Measurements from ENCODE around the gene SNAPC2. TPM values are rescaled to one million over a fixed set of nuclear protein-coding genes. Genes with fewer than 3 reads are reported as not detected.
"Not testable (repeated sequence)": the region's sequence is repeated elsewhere in the genome, so short reads cannot be mapped to it uniquely, and the experiment has no call there.

The SNAPC2 gene
- total and polyA plus RNA-seq, 2 of the 13 experiments (the other 11 are each of a cell fraction or from before 2014, with no cell fraction given), result 10.2 to 12.7 TPM

DNA sequence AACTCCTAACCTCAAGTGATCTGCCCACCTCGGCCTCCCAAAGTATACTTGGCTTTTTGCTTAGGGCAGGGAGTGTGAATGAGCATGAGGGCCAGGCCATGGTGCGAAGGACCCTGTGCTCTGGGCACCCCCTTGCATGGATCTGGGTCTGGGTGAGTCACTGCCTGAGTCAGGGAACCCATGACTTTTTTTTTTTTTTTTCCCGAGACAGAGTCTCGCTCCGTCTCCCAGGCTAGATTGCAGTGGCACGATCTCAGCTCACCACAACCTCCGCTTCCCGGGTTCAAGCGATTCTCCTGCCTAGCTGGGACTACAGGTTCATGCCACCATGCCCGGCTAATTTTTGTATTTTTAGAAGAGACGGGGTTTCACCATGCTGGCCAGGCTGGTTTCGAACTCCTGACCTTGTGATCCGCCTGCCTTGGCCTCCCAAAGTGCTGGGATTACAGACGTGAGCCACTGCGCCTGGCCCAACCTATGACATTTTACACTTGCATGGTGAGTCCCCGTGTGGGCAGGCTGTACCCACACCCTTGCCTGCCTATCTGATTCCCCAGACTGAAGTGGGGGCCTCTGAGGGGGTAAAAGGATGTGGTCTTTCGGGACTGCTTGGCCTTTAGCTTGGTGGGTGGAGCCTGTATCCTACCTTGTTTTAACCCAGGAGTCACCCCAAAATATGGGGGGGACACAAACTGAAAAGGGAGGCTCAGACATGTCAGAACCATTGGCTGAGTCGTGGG, 26.6 kb upstream of the SNAPC2 start:
- H3K9me3 ChIP-seq (ENCODE audit: low read length); CTCF ChIA-PET (ENCODE audit: low intra/inter-chr PET ratio, low total read pairs); FAIRE-seq; H3K79me2 ChIP-seq (ENCODE audit: insufficient read depth, low read length); BruUV-seq (replicated peaks); ATAC-seq; H3K4me2 ChIP-seq (ENCODE audit: low read depth, low read length); H3K27me3 ChIP-seq (ENCODE audit: control insufficient read depth in 1 of 2, insufficient read depth in 2 of 2, low read length in 2 of 2); H2AFZ ChIP-seq (ENCODE audit: low read length); in situ Hi-C loops (cut with HindIII; ENCODE audit: extremely low pct_ligation_motif_present, low pct_unique_long_range_greater_than_20kb); H3K36me3 ChIP-seq (replicated peaks in 1 of 2; ENCODE audit: control insufficient read depth in 1 of 2, insufficient read depth in 2 of 2, low read length in 2 of 2); DNase-seq (ENCODE audit: low spot score); H3K9ac ChIP-seq (ENCODE audit: insufficient read depth, low read depth, low read length); intact Hi-C loops (cut with micrococcal nuclease; ENCODE audit: unreplicated experiment); H4K20me1 ChIP-seq (ENCODE audit: insufficient read depth, low read length); H3K4me3 ChIP-seq (replicated peaks in 1 of 3; ENCODE audit: insufficient read depth in 1 of 3, low read depth in 2 of 3, low read length in 3 of 3): not testable (repeated sequence)
- POLR2A ChIA-PET, result interaction anchor here (0.9 to 2.4 kb wide), 2 partner anchors 10 to 25 kb away, joined by 4 to 15 read pairs; partner anchors contain the start of gene MAP2K7
- Histone ChIP-seq H3K4me1 (ENCODE audit: insufficient read depth, low read length) (peaks cover 80% of the 10 kb centered on the region), H3K27ac (ENCODE audit: extremely low read length, insufficient read depth, low read length) (peak overlapping the region; percentile 28)
- TF ChIP-seq ZBTB38 (CRISPR knock-in tag; IDR thresholded peaks at IDR 0.05), result peak; percentile 35; the same call in 1 of the 2 replicates
- 96% methylated on average over 15 of the region's 18 CpGs for WGBS (ENCODE audit: low lambda C conversion rate)

DNA sequence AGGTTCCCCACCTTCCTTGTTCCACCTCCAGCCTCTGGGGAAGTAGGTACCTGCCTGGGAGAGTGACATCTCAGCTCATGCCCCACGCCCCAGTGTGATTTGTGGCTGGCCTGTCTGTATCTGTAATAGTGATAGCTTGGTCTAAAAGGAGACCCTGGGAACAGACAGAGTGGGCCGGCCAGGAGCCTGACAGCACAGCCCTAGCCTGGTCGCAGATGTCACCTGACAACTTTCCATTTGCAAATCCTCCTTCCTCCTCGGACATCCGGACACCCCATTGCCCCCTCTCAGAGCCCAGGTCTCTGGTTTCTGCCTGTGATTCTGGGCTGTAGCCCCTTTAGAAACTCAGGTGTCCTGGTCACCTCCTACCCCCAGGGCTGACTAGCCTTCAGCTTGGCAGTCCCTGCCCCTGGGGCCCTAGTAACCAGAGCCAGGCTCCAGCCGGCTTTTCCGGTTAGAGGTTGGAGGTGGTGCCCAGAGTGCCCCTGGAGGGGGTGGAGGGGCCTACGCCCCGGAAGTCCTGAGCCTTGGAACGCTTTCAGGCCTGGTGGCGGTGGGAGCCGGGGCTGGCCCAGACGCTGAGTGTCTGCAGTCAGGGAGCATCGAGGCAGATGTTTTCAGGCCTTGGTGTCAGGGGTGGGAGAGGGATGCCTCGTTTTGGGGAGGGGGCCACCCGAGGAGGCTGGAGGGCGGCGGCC, 25.4 kb upstream of the SNAPC2 start:
- FAIRE-seq, result no peak
- ChIA-PET CTCF (ENCODE audit: low intra/inter-chr PET ratio, low total read pairs) (no interaction called here), POLR2A (interaction anchor here (0.9 kb wide), 1 partner anchor 9 kb away, joined by 4 read pairs; the partner anchor contains the start of gene MAP2K7)
- H3K4me2 ChIP-seq (ENCODE audit: low read depth, low read length), result no peak overlapping the region
- H2AFZ ChIP-seq (ENCODE audit: low read length), result no peak overlapping the region
- H3K36me3 ChIP-seq (replicated peaks in 1 of 2; ENCODE audit: control insufficient read depth in 1 of 2, insufficient read depth in 2 of 2, low read length in 2 of 2), result peaks cover 5% of the 10 kb centered on the region in 2 experiments; a peak in 2 of 5 replicates
- intact Hi-C loops (cut with micrococcal nuclease; ENCODE audit: unreplicated experiment), result no loop called here
- ATAC-seq, result no peak; the same call in 2 of the 3 replicates
- no peak overlapping the region for H3K9ac ChIP-seq (ENCODE audit: insufficient read depth, low read depth, low read length)
- no TSS peak for BruUV-seq (replicated peaks)
- H3K79me2 ChIP-seq (ENCODE audit: insufficient read depth, low read length), result peaks cover 3% of the 10 kb centered on the region
- in situ Hi-C loops (cut with HindIII; ENCODE audit: extremely low pct_ligation_motif_present, low pct_unique_long_range_greater_than_20kb), result no loop called here
- H3K4me3 ChIP-seq (replicated peaks in 1 of 3; ENCODE audit: insufficient read depth in 1 of 3, low read depth in 2 of 3, low read length in 3 of 3), result no peak overlapping the region
- DNase-seq (ENCODE audit: low spot score), result no peak
- H3K4me1 ChIP-seq (ENCODE audit: insufficient read depth, low read length), result peaks cover 69% of the 10 kb centered on the region
- 88% methylated on average over 5 of the region's 18 CpGs for WGBS (ENCODE audit: low lambda C conversion rate)
- no peaks in the 10 kb centered on the region for H4K20me1 ChIP-seq (ENCODE audit: insufficient read depth, low read length)
- H3K27me3 ChIP-seq (ENCODE audit: control insufficient read depth in 1 of 2, insufficient read depth in 2 of 2, low read length in 2 of 2), result no peaks in the 10 kb centered on the region
- no peaks in the 10 kb centered on the region for H3K9me3 ChIP-seq (ENCODE audit: low read length)
- peak overlapping the region; percentile 11 for H3K27ac ChIP-seq (ENCODE audit: extremely low read length, insufficient read depth, low read length)
- TF ChIP-seq, protein P1, sequence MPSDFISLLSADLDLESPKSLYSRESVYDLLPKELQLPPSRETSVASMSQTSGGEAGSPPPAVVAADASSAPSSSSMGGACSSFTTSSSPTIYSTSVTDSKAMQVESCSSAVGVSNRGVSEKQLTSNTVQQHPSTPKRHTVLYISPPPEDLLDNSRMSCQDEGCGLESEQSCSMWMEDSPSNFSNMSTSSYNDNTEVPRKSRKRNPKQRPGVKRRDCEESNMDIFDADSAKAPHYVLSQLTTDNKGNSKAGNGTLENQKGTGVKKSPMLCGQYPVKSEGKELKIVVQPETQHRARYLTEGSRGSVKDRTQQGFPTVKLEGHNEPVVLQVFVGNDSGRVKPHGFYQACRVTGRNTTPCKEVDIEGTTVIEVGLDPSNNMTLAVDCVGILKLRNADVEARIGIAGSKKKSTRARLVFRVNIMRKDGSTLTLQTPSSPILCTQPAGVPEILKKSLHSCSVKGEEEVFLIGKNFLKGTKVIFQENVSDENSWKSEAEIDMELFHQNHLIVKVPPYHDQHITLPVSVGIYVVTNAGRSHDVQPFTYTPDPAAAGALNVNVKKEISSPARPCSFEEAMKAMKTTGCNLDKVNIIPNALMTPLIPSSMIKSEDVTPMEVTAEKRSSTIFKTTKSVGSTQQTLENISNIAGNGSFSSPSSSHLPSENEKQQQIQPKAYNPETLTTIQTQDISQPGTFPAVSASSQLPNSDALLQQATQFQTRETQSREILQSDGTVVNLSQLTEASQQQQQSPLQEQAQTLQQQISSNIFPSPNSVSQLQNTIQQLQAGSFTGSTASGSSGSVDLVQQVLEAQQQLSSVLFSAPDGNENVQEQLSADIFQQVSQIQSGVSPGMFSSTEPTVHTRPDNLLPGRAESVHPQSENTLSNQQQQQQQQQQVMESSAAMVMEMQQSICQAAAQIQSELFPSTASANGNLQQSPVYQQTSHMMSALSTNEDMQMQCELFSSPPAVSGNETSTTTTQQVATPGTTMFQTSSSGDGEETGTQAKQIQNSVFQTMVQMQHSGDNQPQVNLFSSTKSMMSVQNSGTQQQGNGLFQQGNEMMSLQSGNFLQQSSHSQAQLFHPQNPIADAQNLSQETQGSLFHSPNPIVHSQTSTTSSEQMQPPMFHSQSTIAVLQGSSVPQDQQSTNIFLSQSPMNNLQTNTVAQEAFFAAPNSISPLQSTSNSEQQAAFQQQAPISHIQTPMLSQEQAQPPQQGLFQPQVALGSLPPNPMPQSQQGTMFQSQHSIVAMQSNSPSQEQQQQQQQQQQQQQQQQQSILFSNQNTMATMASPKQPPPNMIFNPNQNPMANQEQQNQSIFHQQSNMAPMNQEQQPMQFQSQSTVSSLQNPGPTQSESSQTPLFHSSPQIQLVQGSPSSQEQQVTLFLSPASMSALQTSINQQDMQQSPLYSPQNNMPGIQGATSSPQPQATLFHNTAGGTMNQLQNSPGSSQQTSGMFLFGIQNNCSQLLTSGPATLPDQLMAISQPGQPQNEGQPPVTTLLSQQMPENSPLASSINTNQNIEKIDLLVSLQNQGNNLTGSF (CRISPR knock-in tag; IDR thresholded peaks at IDR 0.05), result no peak
- TF ChIP-seq, protein P2, sequence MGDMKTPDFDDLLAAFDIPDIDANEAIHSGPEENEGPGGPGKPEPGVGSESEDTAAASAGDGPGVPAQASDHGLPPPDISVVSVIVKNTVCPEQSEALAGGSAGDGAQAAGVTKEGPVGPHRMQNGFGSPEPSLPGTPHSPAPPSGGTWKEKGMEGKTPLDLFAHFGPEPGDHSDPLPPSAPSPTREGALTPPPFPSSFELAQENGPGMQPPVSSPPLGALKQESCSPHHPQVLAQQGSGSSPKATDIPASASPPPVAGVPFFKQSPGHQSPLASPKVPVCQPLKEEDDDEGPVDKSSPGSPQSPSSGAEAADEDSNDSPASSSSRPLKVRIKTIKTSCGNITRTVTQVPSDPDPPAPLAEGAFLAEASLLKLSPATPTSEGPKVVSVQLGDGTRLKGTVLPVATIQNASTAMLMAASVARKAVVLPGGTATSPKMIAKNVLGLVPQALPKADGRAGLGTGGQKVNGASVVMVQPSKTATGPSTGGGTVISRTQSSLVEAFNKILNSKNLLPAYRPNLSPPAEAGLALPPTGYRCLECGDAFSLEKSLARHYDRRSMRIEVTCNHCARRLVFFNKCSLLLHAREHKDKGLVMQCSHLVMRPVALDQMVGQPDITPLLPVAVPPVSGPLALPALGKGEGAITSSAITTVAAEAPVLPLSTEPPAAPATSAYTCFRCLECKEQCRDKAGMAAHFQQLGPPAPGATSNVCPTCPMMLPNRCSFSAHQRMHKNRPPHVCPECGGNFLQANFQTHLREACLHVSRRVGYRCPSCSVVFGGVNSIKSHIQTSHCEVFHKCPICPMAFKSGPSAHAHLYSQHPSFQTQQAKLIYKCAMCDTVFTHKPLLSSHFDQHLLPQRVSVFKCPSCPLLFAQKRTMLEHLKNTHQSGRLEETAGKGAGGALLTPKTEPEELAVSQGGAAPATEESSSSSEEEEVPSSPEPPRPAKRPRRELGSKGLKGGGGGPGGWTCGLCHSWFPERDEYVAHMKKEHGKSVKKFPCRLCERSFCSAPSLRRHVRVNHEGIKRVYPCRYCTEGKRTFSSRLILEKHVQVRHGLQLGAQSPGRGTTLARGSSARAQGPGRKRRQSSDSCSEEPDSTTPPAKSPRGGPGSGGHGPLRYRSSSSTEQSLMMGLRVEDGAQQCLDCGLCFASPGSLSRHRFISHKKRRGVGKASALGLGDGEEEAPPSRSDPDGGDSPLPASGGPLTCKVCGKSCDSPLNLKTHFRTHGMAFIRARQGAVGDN (CRISPR knock-in tag; IDR thresholded peaks at IDR 0.05), result 0 out of 2 replicates have a peak, but pooled peaks have one; percentile 21
- TF ChIP-seq CEBPG (CRISPR knock-in tag; IDR thresholded peaks at IDR 0.05), result no peak
